ENCODE data around the gene ARHGAP42. TPM values are rescaled to one million over a fixed set of nuclear protein-coding genes. Genes with fewer than 3 reads are reported as not detected.

Gene ARHGAP42
- total and polyA plus RNA-seq, 8 donors = 2.3 to 119 (median 39.3) TPM

- H3K27me3 ChIP-seq = no peaks in the 10 kb centered on the region
- intact Hi-C loops (cut with DNase I; ENCODE audit: low total_unique reads) = no loop called here
- TF ChIP-seq, protein P1, sequence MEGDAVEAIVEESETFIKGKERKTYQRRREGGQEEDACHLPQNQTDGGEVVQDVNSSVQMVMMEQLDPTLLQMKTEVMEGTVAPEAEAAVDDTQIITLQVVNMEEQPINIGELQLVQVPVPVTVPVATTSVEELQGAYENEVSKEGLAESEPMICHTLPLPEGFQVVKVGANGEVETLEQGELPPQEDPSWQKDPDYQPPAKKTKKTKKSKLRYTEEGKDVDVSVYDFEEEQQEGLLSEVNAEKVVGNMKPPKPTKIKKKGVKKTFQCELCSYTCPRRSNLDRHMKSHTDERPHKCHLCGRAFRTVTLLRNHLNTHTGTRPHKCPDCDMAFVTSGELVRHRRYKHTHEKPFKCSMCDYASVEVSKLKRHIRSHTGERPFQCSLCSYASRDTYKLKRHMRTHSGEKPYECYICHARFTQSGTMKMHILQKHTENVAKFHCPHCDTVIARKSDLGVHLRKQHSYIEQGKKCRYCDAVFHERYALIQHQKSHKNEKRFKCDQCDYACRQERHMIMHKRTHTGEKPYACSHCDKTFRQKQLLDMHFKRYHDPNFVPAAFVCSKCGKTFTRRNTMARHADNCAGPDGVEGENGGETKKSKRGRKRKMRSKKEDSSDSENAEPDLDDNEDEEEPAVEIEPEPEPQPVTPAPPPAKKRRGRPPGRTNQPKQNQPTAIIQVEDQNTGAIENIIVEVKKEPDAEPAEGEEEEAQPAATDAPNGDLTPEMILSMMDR (IDR thresholded peaks at IDR 0.05) = no peak
- TF ChIP-seq POLR2A (IDR thresholded peaks at IDR 0.05) (no peak), POLR2AphosphoS5 (IDR thresholded peaks at IDR 0.05) (no peak), EP300 (IDR thresholded peaks at IDR 0.05) (no peak)
- peaks cover 0 to 11% (median 2%) of the 10 kb centered on the region in 4 donors for H3K9me3 ChIP-seq
- no peak overlapping the region for H3K4me3 ChIP-seq
- H3K36me3 ChIP-seq = peaks cover 5 to 70% (median 62%) of the 10 kb centered on the region in 4 donors
- H3K4me1 ChIP-seq = no peaks in the 10 kb centered on the region
- WGBS, 5 donors = 88 to 98% (median 98%) methylated on average over 1 of the region's 1 CpG
- no peak overlapping the region for H3K27ac ChIP-seq
- DNase-seq = no peak
Measured at GRCh38 chr11:100965346-100965745, 278.3 kb downstream of the ARHGAP42 start.

DNA sequence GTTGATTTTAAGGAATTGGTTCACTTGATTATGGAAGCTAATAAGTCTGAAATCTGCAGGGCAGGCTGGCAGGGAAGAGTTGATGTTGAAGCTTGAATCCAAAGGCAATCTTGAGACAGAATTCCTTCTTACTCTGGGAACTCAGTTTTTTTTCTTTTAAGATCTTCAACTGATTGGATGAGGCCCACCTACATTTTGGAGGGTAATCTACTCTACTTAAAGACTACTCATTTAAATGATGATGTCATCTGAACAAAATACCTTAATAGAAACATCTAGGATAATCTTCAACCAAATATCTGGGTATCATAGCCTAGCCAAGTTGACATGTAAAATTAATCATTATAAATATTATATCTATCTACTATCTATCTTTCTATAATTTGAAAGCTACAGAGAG, 279.3 kb downstream of the ARHGAP42 start:
- intact Hi-C loops (cut with DNase I; ENCODE audit: low total_unique reads) = no loop called here
- Histone ChIP-seq H3K4me1 (no peaks in the 10 kb centered on the region), H3K27ac (no peak overlapping the region), H3K4me3 (no peak overlapping the region), H3K9me3 (peaks cover 0 to 11% (median 2%) of the 10 kb centered on the region in 4 donors), H3K36me3 (peaks cover 5 to 59% (median 55%) of the 10 kb centered on the region in 4 donors), H3K27me3 (no peaks in the 10 kb centered on the region)
- DNase-seq = no peak
- TF ChIP-seq POLR2AphosphoS5 (IDR thresholded peaks at IDR 0.05) (no peak), EP300 (IDR thresholded peaks at IDR 0.05) (no peak), POLR2A (IDR thresholded peaks at IDR 0.05) (no peak)
- TF ChIP-seq, protein P1 (IDR thresholded peaks at IDR 0.05) = no peak

DNA sequence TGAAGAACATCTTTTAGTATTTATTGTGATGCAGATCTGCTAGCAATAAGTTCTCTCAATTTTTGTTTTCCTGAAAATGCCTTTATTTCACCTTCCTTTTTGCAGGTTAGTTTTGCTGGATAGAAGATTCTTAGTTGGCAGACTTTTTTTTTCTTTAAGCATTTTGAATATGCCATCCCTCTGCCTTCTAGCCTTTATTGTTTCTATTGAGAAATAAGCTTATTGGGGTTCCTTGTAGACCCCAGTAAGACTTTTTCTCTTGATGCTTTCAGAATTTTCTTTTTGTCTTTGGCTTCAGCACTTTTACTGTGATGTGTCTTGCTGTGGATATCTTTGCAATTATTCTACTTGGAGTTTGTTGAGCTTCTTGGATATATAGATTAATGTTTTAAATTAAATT, 281.9 kb downstream of the ARHGAP42 start:
- H3K36me3 ChIP-seq = peaks cover 0 to 57% (median 47%) of the 10 kb centered on the region in 4 donors
- DNase-seq = no peak
- H3K9me3 ChIP-seq = peaks cover 0 to 11% (median 2%) of the 10 kb centered on the region in 4 donors
- intact Hi-C loops (cut with DNase I; ENCODE audit: low total_unique reads) = no loop called here
- no peaks in the 10 kb centered on the region for H3K27me3 ChIP-seq
- H3K27ac ChIP-seq = no peak overlapping the region
- no peaks in the 10 kb centered on the region for H3K4me1 ChIP-seq
- H3K4me3 ChIP-seq = no peak overlapping the region
- TF ChIP-seq, protein P1 (IDR thresholded peaks at IDR 0.05) = no peak
- no peak for TF ChIP-seq POLR2AphosphoS5 (IDR thresholded peaks at IDR 0.05)

- TF ChIP-seq POLR2AphosphoS5 (IDR thresholded peaks at IDR 0.05) (no peak), EP300 (IDR thresholded peaks at IDR 0.05) (no peak), POLR2A (IDR thresholded peaks at IDR 0.05) (no peak)
- TF ChIP-seq, protein P1 (IDR thresholded peaks at IDR 0.05) = no peak
- H3K27ac ChIP-seq = no peak overlapping the region
- peaks cover 0 to 57% (median 47%) of the 10 kb centered on the region in 4 donors for H3K36me3 ChIP-seq
- 66 to 79% (median 71%) methylated on average over 4 of the region's 4 CpGs for WGBS, 5 donors
- H3K9me3 ChIP-seq = peaks cover 0 to 11% (median 2%) of the 10 kb centered on the region in 4 donors
- no peaks in the 10 kb centered on the region for H3K27me3 ChIP-seq
- no peak overlapping the region for H3K4me3 ChIP-seq
- intact Hi-C loops (cut with DNase I; ENCODE audit: low total_unique reads) = no loop called here
- no peak for DNase-seq
- no peaks in the 10 kb centered on the region for H3K4me1 ChIP-seq
Measured at GRCh38 chr11:100970283-100971164, 283.4 kb downstream of the ARHGAP42 start.

All from stomach (tissue), 9 donors.